Inflammatory macrophage (primary cell): ENCODE data around the gene USP34.
"Not testable (repeated sequence)": the region's sequence is repeated elsewhere in the genome, so short reads cannot be mapped to it uniquely, and the experiment has no call there.

ENCODE experiments used
- DNase-seq, 2 donors: peaks; one replicate each; pipeline ENCODE4 v3.0.0-alpha.2; 2020 to 2022

The USP34 gene

GRCh38 chr2:61238219-61239012, 232.5 kb downstream of the USP34 start:
- no peak for DNase-seq

- no peak for DNase-seq
These were observed 235.2 kb downstream of the USP34 start for GRCh38 chr2:61235716-61236115.

- DNase-seq, result no peak
These were observed 237.3 kb downstream of the USP34 start for GRCh38 chr2:61233581-61233980.

- DNase-seq, result no peak
These were observed 241.0 kb downstream of the USP34 start for GRCh38 chr2:61229936-61230335.

GRCh38 chr2:61222567-61222966, 248.3 kb downstream of the USP34 start:
- no peak for DNase-seq

GRCh38 chr2:61221819-61222218, 249.1 kb downstream of the USP34 start:
- no peak for DNase-seq

- no peak for DNase-seq
These were observed 250.1 kb downstream of the USP34 start for GRCh38 chr2:61220768-61221167.

GRCh38 chr2:61218817-61219170, 252.1 kb downstream of the USP34 start:
- no peak for DNase-seq

- no peak for DNase-seq
These were observed 252.6 kb downstream of the USP34 start for GRCh38 chr2:61218076-61218816.

GRCh38 chr2:61214171-61214570, 256.7 kb downstream of the USP34 start:
- DNase-seq, result no peak

GRCh38 chr2:61210332-61210981, 260.4 kb downstream of the USP34 start:
- peak; percentile 15 to 74 for DNase-seq

GRCh38 chr2:61205132-61205531, 265.8 kb downstream of the USP34 start:
- DNase-seq, result no peak

- no peak for DNase-seq
These were observed 274.2 kb downstream of the USP34 start for GRCh38 chr2:61196671-61197070.

GRCh38 chr2:61194646-61195045, 276.2 kb downstream of the USP34 start:
- not testable (repeated sequence) for DNase-seq

GRCh38 chr2:61193670-61194561, 277.0 kb downstream of the USP34 start:
- no peak for DNase-seq

- DNase-seq, result no peak
These were observed 283.8 kb downstream of the USP34 start for GRCh38 chr2:61187085-61187484.

- DNase-seq, result no peak
These were observed 285.6 kb downstream of the USP34 start for GRCh38 chr2:61185231-61185728.

- DNase-seq, result no peak
These were observed 286.6 kb downstream of the USP34 start for GRCh38 chr2:61184263-61184662.

GRCh38 chr2:61183795-61184194, 287.1 kb downstream of the USP34 start:
- no peak for DNase-seq

- DNase-seq, result no peak
These were observed 288.9 kb downstream of the USP34 start for GRCh38 chr2:61182059-61182383.

GRCh38 chr2:61181382-61182058, 289.4 kb downstream of the USP34 start:
- DNase-seq, result no peak

- no peak for DNase-seq
These were observed 290.2 kb downstream of the USP34 start for GRCh38 chr2:61180686-61181085.
